Ectodermal cell (in vitro differentiated cells): ENCODE results near the gene NKD1.

Experiments used
- H3K27ac ChIP-seq: 2 replicates; pipeline ENCODE4 v1.7.0; 2013; ENCODE audit warnings: mild to moderate bottlenecking, low read depth, low read length; ENCODE audit not compliant: insufficient read depth, poor library complexity, severe bottlenecking
- H3K27me3 ChIP-seq: 2 replicates; pipeline ENCODE4 v1.7.0; 2013; ENCODE audit warnings: mild to moderate bottlenecking, low read length; ENCODE audit not compliant: insufficient read depth, control insufficient read depth, poor library complexity, severe bottlenecking
- H3K36me3 ChIP-seq: one replicate; pipeline ENCODE4 v1.7.0; 2013; ENCODE audit warnings: low read length; ENCODE audit not compliant: control insufficient read depth, insufficient read depth
- H3K4me1 ChIP-seq: one replicate; pipeline ENCODE4 v1.7.0; 2013; ENCODE audit warnings: low read length; ENCODE audit not compliant: control insufficient read depth, insufficient read depth
- H3K4me3 ChIP-seq: 2 replicates; pipeline ENCODE4 v1.7.0; 2013; ENCODE audit warnings: low read depth, low read length, control low read depth; ENCODE audit not compliant: insufficient read depth
- H3K9me3 ChIP-seq: 2 replicates; pipeline ENCODE4 v1.7.0; 2013; ENCODE audit warnings: mild to moderate bottlenecking, low read length, moderate library complexity; ENCODE audit not compliant: control insufficient read depth
- WGBS, 2 experiments: methylation state at CpG; one replicate each; pipeline ENCODE4 v1.1.7; 2013; ENCODE audit warnings: missing lambda C conversion rate in 2 of 2; 5-methylcytosine and 5-hydroxymethylcytosine counted together

Gene NKD1

GRCh38 chr16:50568187-50568815 lies 20.1 kb downstream of the NKD1 start:
- H3K27me3 ChIP-seq = no peaks in the 10 kb centered on the region
- WGBS, 2 experiments = 86 to 90% methylated on average over 9 of the region's 9 CpGs
- no peaks in the 10 kb centered on the region for H3K9me3 ChIP-seq
- H3K27ac ChIP-seq = no peak overlapping the region
- no peak overlapping the region for H3K4me3 ChIP-seq
- H3K36me3 ChIP-seq = peaks cover 4% of the 10 kb centered on the region
- H3K4me1 ChIP-seq = peaks cover 4% of the 10 kb centered on the region

GRCh38 chr16:50570354-50570753 lies 22.2 kb downstream of the NKD1 start:
- H3K9me3 ChIP-seq = no peaks in the 10 kb centered on the region
- H3K27ac ChIP-seq = no peak overlapping the region
- peaks cover 12% of the 10 kb centered on the region for H3K4me1 ChIP-seq
- H3K4me3 ChIP-seq = no peak overlapping the region
- no peaks in the 10 kb centered on the region for H3K27me3 ChIP-seq
- H3K36me3 ChIP-seq = peaks cover 8% of the 10 kb centered on the region
- 95 to 96% methylated on average over 7 of the region's 7 CpGs for WGBS, 2 experiments

GRCh38 chr16:50570808-50571598 lies 22.8 kb downstream of the NKD1 start:
- H3K36me3 ChIP-seq = peaks cover 8% of the 10 kb centered on the region
- no peaks in the 10 kb centered on the region for H3K9me3 ChIP-seq
- peaks cover 12% of the 10 kb centered on the region for H3K4me1 ChIP-seq
- H3K4me3 ChIP-seq = no peak overlapping the region
- no peak overlapping the region for H3K27ac ChIP-seq
- 93 to 95% methylated on average over 11 of the region's 11 CpGs for WGBS, 2 experiments
- H3K27me3 ChIP-seq = no peaks in the 10 kb centered on the region

GRCh38 chr16:50571786-50572185 lies 23.6 kb downstream of the NKD1 start:
- 90 to 96% methylated on average over 7 of the region's 7 CpGs for WGBS, 2 experiments
- Histone ChIP-seq H3K9me3 (no peaks in the 10 kb centered on the region), H3K4me3 (no peak overlapping the region), H3K4me1 (peaks cover 12% of the 10 kb centered on the region), H3K36me3 (peaks cover 4% of the 10 kb centered on the region), H3K27me3 (no peaks in the 10 kb centered on the region), H3K27ac (no peak overlapping the region)

- Histone ChIP-seq H3K36me3 (peaks cover 3% of the 10 kb centered on the region), H3K9me3 (no peaks in the 10 kb centered on the region), H3K4me3 (no peak overlapping the region), H3K27me3 (no peaks in the 10 kb centered on the region), H3K27ac (no peak overlapping the region), H3K4me1 (peaks cover 12% of the 10 kb centered on the region)
- 93 to 96% methylated on average over 7 of the region's 7 CpGs for WGBS, 2 experiments
Measured at GRCh38 chr16:50572700-50573099, 24.5 kb downstream of the NKD1 start.

GRCh38 chr16:50573279-50573678 lies 25.1 kb downstream of the NKD1 start:
- H3K9me3 ChIP-seq = no peaks in the 10 kb centered on the region
- no peaks in the 10 kb centered on the region for H3K27me3 ChIP-seq
- no peak overlapping the region for H3K27ac ChIP-seq
- no peak overlapping the region for H3K4me3 ChIP-seq
- peaks cover 3% of the 10 kb centered on the region for H3K36me3 ChIP-seq
- peaks cover 12% of the 10 kb centered on the region for H3K4me1 ChIP-seq
- 95 to 96% methylated on average over 5 of the region's 5 CpGs for WGBS, 2 experiments

GRCh38 chr16:50573947-50574744 lies 25.9 kb downstream of the NKD1 start:
- no peaks in the 10 kb centered on the region for H3K27me3 ChIP-seq
- H3K36me3 ChIP-seq = peaks cover 3% of the 10 kb centered on the region
- peaks cover 12% of the 10 kb centered on the region for H3K4me1 ChIP-seq
- 74 to 78% methylated on average over 14 of the region's 14 CpGs for WGBS, 2 experiments
- H3K4me3 ChIP-seq = no peak overlapping the region
- H3K27ac ChIP-seq = no peak overlapping the region
- no peaks in the 10 kb centered on the region for H3K9me3 ChIP-seq

- Histone ChIP-seq H3K27me3 (no peaks in the 10 kb centered on the region), H3K36me3 (peaks cover 3% of the 10 kb centered on the region), H3K27ac (no peak overlapping the region), H3K9me3 (no peaks in the 10 kb centered on the region), H3K4me3 (no peak overlapping the region), H3K4me1 (peaks cover 12% of the 10 kb centered on the region)
Measured at GRCh38 chr16:50574745-50575136, 26.5 kb downstream of the NKD1 start.

- H3K36me3 ChIP-seq = peaks cover 3% of the 10 kb centered on the region
- 94 to 95% methylated on average over 2 of the region's 2 CpGs for WGBS, 2 experiments
- H3K27ac ChIP-seq = no peak overlapping the region
- H3K4me3 ChIP-seq = no peak overlapping the region
- peaks cover 13% of the 10 kb centered on the region for H3K4me1 ChIP-seq
- H3K9me3 ChIP-seq = no peaks in the 10 kb centered on the region
- H3K27me3 ChIP-seq = no peaks in the 10 kb centered on the region
Measured at GRCh38 chr16:50575743-50576142, 27.5 kb downstream of the NKD1 start.
